C4-2B (cell line): ENCODE measurements around the gene CLDN5.
"Not testable (repeated sequence)": the region's sequence is repeated elsewhere in the genome, so short reads cannot be mapped to it uniquely, and the experiment has no call there.

Experiments used
- H3K27ac ChIP-seq: fragments of 450-650 bp; 2 replicates; pipeline ENCODE4 v1.5.1; 2017
- CTCF ChIP-seq: fragments of 450-650 bp; conservative IDR thresholded peaks from 2 replicates; pipeline ENCODE4 v1.5.1; 2017; ENCODE audit warnings: mild to moderate bottlenecking
- ZFX ChIP-seq: fragments of 450-650 bp; IDR thresholded peaks from 2 replicates; pipeline ENCODE4 v1.6.1; 2017

Gene CLDN5

GRCh38 chr22:19555651-19556050, 31.4 kb upstream of the CLDN5 start:
- peak overlapping the region; percentile 9; the same call in 1 of the 2 replicates for H3K27ac ChIP-seq
- TF ChIP-seq ZFX, result no peak
- TF ChIP-seq CTCF, result no peak

GRCh38 chr22:19554834-19555404, 30.7 kb upstream of the CLDN5 start:
- TF ChIP-seq CTCF (no peak; the same call in 1 of the 2 replicates), ZFX (no peak)
- peak overlapping the region; percentile 9; the same call in 1 of the 2 replicates for H3K27ac ChIP-seq

GRCh38 chr22:19553201-19553600, 29.0 kb upstream of the CLDN5 start:
- H3K27ac ChIP-seq, result no peak overlapping the region
- TF ChIP-seq ZFX, result no peak
- TF ChIP-seq CTCF, result no peak

GRCh38 chr22:19550382-19550781, 26.2 kb upstream of the CLDN5 start:
- no peak overlapping the region for H3K27ac ChIP-seq
- no peak for TF ChIP-seq ZFX
- TF ChIP-seq CTCF, result no peak

GRCh38 chr22:19549428-19549827, 25.2 kb upstream of the CLDN5 start:
- no peak for TF ChIP-seq ZFX
- no peak overlapping the region for H3K27ac ChIP-seq

GRCh38 chr22:19548964-19549363, 24.8 kb upstream of the CLDN5 start:
- TF ChIP-seq CTCF (no peak), ZFX (no peak)
- no peak overlapping the region for H3K27ac ChIP-seq

- H3K27ac ChIP-seq, result not testable (repeated sequence)
Observed at GRCh38 chr22:19548427-19548826, 24.2 kb upstream of the CLDN5 start.

- H3K27ac ChIP-seq, result no peak overlapping the region
- TF ChIP-seq ZFX (no peak), CTCF (no peak)
Observed at GRCh38 chr22:19547620-19548019, 23.4 kb upstream of the CLDN5 start.

GRCh38 chr22:19546680-19547079, 22.5 kb upstream of the CLDN5 start:
- TF ChIP-seq CTCF (no peak), ZFX (no peak)
- H3K27ac ChIP-seq, result no peak overlapping the region
